ENCODE results near the gene PKD2L1.
"Not testable (repeated sequence)": the region's sequence is repeated elsewhere in the genome, so short reads cannot be mapped to it uniquely, and the experiment has no call there.

DNA sequence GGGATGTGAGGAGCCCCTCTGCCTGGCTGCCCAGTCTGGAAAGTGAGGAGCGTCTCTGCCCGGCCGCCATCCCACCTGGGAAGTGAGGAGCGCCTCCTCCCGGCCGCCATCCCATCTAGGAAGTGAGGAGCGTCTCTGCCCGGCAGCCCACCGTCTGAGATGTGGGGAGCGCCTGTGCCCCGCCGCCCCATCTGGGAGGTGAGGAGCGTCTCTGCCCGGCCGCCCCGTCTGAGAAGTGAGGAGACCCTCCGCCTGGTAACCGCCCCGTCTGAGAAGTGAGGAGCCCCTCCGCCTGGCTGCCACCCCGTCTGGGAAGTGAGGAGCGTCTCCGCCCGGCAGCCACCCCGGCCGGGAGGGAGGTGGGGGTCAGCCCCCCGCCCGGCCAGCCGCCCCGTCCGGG, 53.1 kb downstream of the PKD2L1 start:
- TF ChIP-seq, protein P1, sequence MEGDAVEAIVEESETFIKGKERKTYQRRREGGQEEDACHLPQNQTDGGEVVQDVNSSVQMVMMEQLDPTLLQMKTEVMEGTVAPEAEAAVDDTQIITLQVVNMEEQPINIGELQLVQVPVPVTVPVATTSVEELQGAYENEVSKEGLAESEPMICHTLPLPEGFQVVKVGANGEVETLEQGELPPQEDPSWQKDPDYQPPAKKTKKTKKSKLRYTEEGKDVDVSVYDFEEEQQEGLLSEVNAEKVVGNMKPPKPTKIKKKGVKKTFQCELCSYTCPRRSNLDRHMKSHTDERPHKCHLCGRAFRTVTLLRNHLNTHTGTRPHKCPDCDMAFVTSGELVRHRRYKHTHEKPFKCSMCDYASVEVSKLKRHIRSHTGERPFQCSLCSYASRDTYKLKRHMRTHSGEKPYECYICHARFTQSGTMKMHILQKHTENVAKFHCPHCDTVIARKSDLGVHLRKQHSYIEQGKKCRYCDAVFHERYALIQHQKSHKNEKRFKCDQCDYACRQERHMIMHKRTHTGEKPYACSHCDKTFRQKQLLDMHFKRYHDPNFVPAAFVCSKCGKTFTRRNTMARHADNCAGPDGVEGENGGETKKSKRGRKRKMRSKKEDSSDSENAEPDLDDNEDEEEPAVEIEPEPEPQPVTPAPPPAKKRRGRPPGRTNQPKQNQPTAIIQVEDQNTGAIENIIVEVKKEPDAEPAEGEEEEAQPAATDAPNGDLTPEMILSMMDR (IDR thresholded peaks at IDR 0.05; ENCODE audit: insufficient read depth, low read length, poor library complexity, severe bottlenecking) = not testable (repeated sequence)
- not testable (repeated sequence) for TF ChIP-seq EZH2phosphoT487 (conservative IDR thresholded peaks at IDR 0.05; ENCODE audit: low read length)
